ENCODE data around the gene BLVRB. TPM values are rescaled to one million over a fixed set of nuclear protein-coding genes. Genes with fewer than 3 reads are reported as not detected.

The BLVRB gene
- total RNA-seq, 1 experiment from 2014 or later, result 246 TPM

DNA sequence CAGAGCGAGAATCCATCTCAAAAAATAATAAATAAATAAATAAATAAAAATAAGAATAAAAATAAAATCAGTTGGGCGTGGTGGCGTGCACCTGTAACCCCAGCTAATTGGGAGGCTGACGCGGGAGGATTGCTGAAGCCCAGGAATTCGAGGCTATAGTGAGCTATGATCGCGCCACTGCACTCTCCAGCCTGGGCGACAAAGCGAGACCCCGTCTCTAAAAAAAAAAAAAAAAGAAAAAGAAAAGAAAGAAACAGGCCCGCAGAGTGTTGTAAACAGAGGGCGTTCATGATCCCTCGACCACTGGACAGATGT is 45.1 kb downstream of the BLVRB start:
- H3K9me2 ChIP-seq (replicated peaks; ENCODE audit: low read length), result no peaks in the 10 kb centered on the region
- H2AFZ ChIP-seq (ENCODE audit: low read length), result peak overlapping the region; percentile 79
- TF ChIP-seq EZH2 (IDR thresholded peaks at IDR 0.05; ENCODE audit: low read length, unreplicated experiment), result no peak
- TF ChIP-seq, protein P1, sequence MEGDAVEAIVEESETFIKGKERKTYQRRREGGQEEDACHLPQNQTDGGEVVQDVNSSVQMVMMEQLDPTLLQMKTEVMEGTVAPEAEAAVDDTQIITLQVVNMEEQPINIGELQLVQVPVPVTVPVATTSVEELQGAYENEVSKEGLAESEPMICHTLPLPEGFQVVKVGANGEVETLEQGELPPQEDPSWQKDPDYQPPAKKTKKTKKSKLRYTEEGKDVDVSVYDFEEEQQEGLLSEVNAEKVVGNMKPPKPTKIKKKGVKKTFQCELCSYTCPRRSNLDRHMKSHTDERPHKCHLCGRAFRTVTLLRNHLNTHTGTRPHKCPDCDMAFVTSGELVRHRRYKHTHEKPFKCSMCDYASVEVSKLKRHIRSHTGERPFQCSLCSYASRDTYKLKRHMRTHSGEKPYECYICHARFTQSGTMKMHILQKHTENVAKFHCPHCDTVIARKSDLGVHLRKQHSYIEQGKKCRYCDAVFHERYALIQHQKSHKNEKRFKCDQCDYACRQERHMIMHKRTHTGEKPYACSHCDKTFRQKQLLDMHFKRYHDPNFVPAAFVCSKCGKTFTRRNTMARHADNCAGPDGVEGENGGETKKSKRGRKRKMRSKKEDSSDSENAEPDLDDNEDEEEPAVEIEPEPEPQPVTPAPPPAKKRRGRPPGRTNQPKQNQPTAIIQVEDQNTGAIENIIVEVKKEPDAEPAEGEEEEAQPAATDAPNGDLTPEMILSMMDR (conservative IDR thresholded peaks at IDR 0.05; ENCODE audit: low read depth, low read length), result no peak
- TF ChIP-seq EZH2phosphoT487 (IDR thresholded peaks at IDR 0.05; ENCODE audit: borderline replicate concordance, low read length), result no peak
- H4K20me1 ChIP-seq (ENCODE audit: low read length), result no peaks in the 10 kb centered on the region
- intact Hi-C loops (cut with micrococcal nuclease), result loop anchor here (2.0 to 5.0 kb wide), 2 partner anchors 22 to 73 kb away; partner anchors contain the start of genes C19orf47 and PLD3
- ATAC-seq (no peak), DNase-seq (no peak)
- no peaks in the 10 kb centered on the region for H3F3A ChIP-seq (ENCODE audit: low read length, unreplicated experiment)
- no peaks in the 10 kb centered on the region for H3K9me3 ChIP-seq (ENCODE audit: low read length)
- H3K4me2 ChIP-seq (ENCODE audit: low read length), result peak overlapping the region; percentile 90
- peaks cover 33% of the 10 kb centered on the region for H3K79me2 ChIP-seq (ENCODE audit: low read length)
- peak overlapping the region; percentile 70 for H3K27ac ChIP-seq (ENCODE audit: low read length)
- BruUV-seq (replicated peaks), result no TSS peak
- no peaks in the 10 kb centered on the region for H3K27me3 ChIP-seq (ENCODE audit: low read length)
- peak overlapping the region; percentile 76 for H3K4me3 ChIP-seq (ENCODE audit: low read length)
- ChIA-PET CTCF (interaction anchor here (0.6 to 1.5 kb wide), 10 partner anchors 17 to 501 kb away, joined by 3 to 11 read pairs (median 4); partner anchors contain the start of genes C19orf47, PLD3 and SERTAD3), POLR2A (ENCODE audit: unreplicated experiment) (interaction anchor here (0.5 to 0.8 kb wide), 2 partner anchors 12 to 43 kb away, joined by 4 to 10 read pairs; no protein-coding TSS in a partner anchor)
- peaks cover 10% of the 10 kb centered on the region for H3K4me1 ChIP-seq (ENCODE audit: insufficient read depth, low read length)
- peak overlapping the region; percentile 75 for H3K9ac ChIP-seq (ENCODE audit: low read length)
- peaks cover 8% of the 10 kb centered on the region; the same call in 1 of the 2 replicates for H3K36me3 ChIP-seq (ENCODE audit: low read depth, low read length)

DNA sequence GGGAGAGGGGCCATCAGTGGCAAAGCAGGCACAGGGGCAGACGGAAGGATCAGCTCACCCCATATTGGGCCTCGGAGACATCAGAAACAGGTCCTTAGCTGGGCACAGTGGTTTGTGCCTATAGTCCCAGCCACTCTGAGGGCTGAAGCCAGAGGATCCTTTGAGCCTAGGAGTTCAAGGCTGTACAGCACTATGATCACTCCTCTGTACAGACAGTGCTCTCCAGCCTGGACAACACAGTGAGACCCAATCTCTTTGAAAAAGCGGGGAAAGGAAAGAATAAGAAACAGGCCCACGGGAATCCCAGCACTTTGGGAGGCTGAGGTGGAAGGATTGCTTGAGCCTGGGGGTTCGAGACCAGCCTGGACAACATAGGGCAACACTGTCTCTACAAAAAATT is 45.8 kb downstream of the BLVRB start:
- Histone ChIP-seq H3K4me1 (ENCODE audit: insufficient read depth, low read length) (peaks cover 10% of the 10 kb centered on the region), H3K4me2 (ENCODE audit: low read length) (no peak overlapping the region), H3K4me3 (ENCODE audit: low read length) (no peak overlapping the region), H3K9ac (ENCODE audit: low read length) (no peak overlapping the region), H3K27ac (ENCODE audit: low read length) (no peak overlapping the region), H2AFZ (ENCODE audit: low read length) (no peak overlapping the region), H3K36me3 (ENCODE audit: low read depth, low read length) (peaks cover 8% of the 10 kb centered on the region; the same call in 1 of the 2 replicates), H3K27me3 (ENCODE audit: low read length) (no peaks in the 10 kb centered on the region), H3K79me2 (ENCODE audit: low read length) (peaks cover 27% of the 10 kb centered on the region), H3F3A (ENCODE audit: low read length, unreplicated experiment) (no peaks in the 10 kb centered on the region), H4K20me1 (ENCODE audit: low read length) (no peaks in the 10 kb centered on the region), H3K9me2 (replicated peaks; ENCODE audit: low read length) (no peaks in the 10 kb centered on the region), H3K9me3 (ENCODE audit: low read length) (no peaks in the 10 kb centered on the region)
- BruUV-seq (replicated peaks), result no TSS peak
- intact Hi-C loops (cut with micrococcal nuclease), result loop anchor here (2.0 to 5.0 kb wide), 2 partner anchors 23 to 72 kb away; partner anchors contain the start of genes C19orf47 and PLD3
- ChIA-PET CTCF (interaction anchor here (0.6 to 1.2 kb wide), 3 partner anchors 44 to 85 kb away, joined by 6 to 11 read pairs (median 6); no protein-coding TSS in a partner anchor), POLR2A (ENCODE audit: unreplicated experiment) (interaction anchor here (0.5 kb wide), 1 partner anchor 44 kb away, joined by 10 read pairs; no protein-coding TSS in a partner anchor)
- DNase-seq (no peak), ATAC-seq (no peak)
- no peak for TF ChIP-seq EZH2 (IDR thresholded peaks at IDR 0.05; ENCODE audit: low read length, unreplicated experiment)
- TF ChIP-seq, protein P1 (conservative IDR thresholded peaks at IDR 0.05; ENCODE audit: low read depth, low read length), result no peak
- no peak for TF ChIP-seq EZH2phosphoT487 (IDR thresholded peaks at IDR 0.05; ENCODE audit: borderline replicate concordance, low read length)

DNA sequence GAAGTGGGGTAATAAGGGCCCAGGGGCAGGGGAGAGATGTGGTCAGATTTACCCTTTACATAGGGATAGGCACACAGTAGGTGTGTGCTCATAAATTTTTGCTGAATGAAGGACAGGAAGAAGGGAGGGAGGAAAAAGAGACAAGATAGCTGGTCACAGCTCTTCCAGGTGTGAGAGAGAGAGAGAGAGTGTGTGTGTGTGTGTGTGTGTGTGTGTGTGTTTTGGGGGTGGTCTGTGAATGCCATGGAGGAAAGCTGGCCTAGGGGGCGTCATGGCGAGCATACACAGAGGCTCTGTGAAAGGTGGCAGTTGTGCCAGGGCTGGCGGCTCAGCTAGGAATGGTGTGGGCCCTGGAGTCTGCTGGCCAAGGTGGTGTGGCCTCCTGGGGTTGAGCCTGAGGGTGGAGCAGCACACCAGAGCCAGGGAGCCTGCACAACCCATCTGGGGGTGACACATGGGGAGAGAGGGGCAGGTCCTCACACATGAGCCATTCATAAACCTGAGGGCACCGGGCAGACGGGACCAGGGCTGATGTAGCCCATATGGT is 46.4 kb downstream of the BLVRB start:
- H3K27me3 ChIP-seq (ENCODE audit: low read length), result no peaks in the 10 kb centered on the region
- H3K4me1 ChIP-seq (ENCODE audit: insufficient read depth, low read length), result peaks cover 10% of the 10 kb centered on the region
- peaks cover 21% of the 10 kb centered on the region for H3K79me2 ChIP-seq (ENCODE audit: low read length)
- peaks cover 8% of the 10 kb centered on the region; the same call in 1 of the 2 replicates for H3K36me3 ChIP-seq (ENCODE audit: low read depth, low read length)
- ATAC-seq, result no peak
- H3K9me2 ChIP-seq (replicated peaks; ENCODE audit: low read length), result no peaks in the 10 kb centered on the region
- POLR2A ChIA-PET (ENCODE audit: unreplicated experiment), result no interaction called here
- BruUV-seq (replicated peaks), result no TSS peak
- intact Hi-C loops (cut with micrococcal nuclease), result no loop called here
- H3K4me3 ChIP-seq (ENCODE audit: low read length), result no peak overlapping the region
- CTCF ChIA-PET, result no interaction called here
- H2AFZ ChIP-seq (ENCODE audit: low read length), result no peak overlapping the region
- H3K9me3 ChIP-seq (ENCODE audit: low read length), result no peaks in the 10 kb centered on the region
- no peaks in the 10 kb centered on the region for H3F3A ChIP-seq (ENCODE audit: low read length, unreplicated experiment)
- TF ChIP-seq EZH2 (IDR thresholded peaks at IDR 0.05; ENCODE audit: low read length, unreplicated experiment), result no peak
- TF ChIP-seq, protein P1 (conservative IDR thresholded peaks at IDR 0.05; ENCODE audit: low read depth, low read length), result no peak
- no peak for TF ChIP-seq EZH2phosphoT487 (IDR thresholded peaks at IDR 0.05; ENCODE audit: borderline replicate concordance, low read length)
- no peak overlapping the region for H3K27ac ChIP-seq (ENCODE audit: low read length)
- no peak for DNase-seq
- no peak overlapping the region for H3K4me2 ChIP-seq (ENCODE audit: low read length)
- no peak overlapping the region for H3K9ac ChIP-seq (ENCODE audit: low read length)
- no peaks in the 10 kb centered on the region for H4K20me1 ChIP-seq (ENCODE audit: low read length)

All from PC-3 (cell line).